GM21528 (cell line): Measurements from ENCODE around the gene RND2.

Experiments
- ATAC-seq: cut with Tn5 transposase; IDR thresholded peaks from one replicate; pipeline ENCODE4 v1.9.1; 2021; ENCODE audit warnings: mild to moderate bottlenecking, moderate library complexity; ENCODE audit not compliant: unreplicated experiment, low FRiP score

RND2 gene

DNA sequence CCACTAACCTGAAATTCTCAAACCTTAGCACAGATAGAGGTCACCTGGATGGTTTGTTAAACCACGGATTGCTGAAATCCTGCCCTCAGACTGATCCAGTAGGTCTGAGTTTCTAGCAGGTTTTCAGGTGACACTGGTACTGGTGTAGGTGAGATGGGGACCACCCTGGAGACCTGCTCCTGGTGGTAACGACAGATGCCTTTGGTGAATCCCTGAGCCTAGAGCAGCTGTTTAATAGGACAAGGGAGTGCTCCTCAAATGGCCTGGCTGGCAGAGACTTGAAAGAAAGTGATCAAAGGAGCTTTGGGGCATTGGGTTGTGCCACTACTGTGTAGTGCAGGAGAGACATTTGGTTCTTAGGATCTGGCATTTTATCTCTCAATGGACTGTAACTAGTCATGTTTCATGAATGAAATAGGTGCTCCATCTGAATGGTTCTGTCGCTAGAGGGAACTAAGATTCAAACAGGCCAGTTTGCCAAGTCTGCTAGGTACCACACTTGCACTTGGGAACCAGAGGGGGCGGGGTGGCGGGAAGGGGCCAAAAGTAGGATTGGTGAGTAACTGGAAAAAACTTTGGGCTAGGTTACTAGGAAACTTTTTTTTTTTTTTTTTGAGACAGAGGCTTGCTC, 21.4 kb upstream of the RND2 start:
- ATAC-seq, result no peak

DNA sequence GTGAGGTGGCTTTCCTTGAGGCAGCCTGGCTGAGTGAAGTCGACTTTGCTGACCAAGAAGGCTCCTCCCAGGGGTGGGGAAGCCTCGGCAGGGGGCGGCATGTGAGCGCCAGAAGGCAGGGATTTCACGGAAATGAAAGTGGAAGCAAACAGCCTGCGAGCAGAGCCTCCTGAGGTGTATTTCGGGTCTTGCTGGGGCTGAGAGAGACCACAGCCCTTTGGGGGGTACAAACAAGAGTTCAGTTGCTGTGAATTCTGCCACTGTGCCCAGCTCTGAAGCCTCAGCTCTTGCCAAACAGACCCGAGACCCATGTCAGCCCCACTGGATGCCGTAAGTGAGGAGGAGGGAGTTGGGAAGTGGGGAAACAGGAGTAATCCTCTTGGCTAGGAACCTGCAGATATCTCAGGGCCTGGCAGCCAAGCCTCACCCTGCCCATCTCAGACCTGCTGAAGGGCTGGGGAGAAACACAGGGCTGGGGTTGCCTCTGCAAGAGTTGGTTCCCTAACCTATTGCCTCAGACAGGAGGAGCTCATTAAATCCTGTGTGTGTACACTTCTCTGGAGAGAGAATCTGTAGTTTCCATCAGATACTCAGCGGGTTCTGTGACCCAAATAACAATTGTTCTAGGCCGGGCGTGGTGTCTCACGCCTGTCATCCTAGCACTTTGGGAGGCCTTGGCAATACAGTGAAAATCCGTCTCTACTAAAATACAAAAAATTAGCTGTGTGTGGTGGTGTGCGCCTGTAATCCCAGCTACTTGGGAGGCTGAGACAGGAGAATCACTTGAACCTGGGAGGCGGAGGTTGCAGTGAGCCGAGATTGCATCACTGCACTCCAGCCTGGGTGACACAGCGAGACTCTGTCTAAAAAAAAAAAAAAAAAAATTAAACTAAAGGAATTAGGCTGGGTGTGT, 18.1 kb upstream of the RND2 start, which contains the start of gene IFI35:
IFI35 (plus strand) TSS at position 146 of the 913 bp plus-strand sequence; CDS start at position 310, 164 bp downstream.
- no peak for ATAC-seq

DNA sequence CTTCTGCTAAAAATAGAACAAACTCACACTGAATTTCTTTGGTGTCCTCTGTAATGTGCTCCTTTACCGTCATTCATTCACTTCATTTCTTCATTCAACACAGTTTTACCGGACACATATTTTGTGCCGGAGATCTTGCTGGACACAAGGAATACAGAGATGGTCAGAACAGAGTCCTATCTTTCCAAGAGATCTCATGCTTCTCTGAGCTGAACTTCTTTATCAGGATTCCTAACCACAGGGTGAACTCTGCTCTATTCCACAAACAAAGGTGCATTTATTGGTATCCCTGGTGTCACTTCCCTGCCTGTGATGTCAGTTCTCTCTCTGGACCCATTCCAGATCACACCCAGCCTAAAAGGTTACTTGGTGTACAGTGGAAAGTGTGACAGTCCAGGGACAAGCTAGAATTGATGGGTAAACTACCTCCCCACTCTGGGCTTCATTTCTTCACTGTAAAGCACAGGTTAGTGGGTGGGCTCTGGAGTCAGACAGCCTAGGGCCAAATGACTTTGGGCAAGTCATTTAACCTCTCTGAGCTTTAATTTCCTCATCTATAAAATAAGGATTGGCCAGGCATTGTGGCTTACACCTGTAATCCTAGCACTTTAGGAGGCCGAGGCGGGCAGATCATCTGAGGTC, 14.2 kb upstream of the RND2 start:
- no peak for ATAC-seq

DNA sequence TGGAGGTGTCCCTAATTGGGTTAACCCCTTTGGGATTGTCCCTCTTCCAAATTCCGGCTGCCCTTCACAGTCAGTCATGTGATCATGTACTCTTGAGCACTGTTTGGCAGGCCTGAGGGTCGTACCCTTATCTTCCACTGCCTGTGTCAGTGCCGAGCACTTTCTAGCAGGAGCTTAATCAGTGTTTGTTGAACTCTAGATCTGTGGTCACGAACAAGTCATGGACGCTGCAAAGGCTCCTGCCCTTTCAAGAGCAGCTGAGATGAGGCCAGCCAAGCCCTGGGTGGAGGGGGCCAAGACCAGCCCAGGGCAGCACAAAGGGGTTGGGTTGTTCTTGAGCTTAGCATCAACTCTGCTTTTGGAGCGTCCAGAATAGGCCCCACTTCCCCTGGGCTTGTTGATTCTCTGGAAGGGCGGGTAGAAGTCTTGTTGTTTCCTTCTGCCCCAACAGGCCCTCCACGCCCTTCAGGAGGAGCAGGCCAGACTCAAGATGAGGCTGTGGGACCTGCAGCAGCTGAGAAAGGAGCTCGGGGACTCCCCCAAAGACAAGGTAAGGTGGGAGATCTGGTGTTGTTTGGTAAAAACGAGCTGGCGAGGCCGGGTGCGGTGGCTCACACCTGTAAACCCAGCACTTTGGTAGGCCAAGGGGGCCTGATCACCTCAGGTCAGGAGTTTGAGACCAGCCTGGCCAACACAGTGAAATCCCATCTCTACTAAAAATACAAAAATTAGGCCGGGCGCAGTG, 13.1 kb upstream of the RND2 start:
- no peak for ATAC-seq

DNA sequence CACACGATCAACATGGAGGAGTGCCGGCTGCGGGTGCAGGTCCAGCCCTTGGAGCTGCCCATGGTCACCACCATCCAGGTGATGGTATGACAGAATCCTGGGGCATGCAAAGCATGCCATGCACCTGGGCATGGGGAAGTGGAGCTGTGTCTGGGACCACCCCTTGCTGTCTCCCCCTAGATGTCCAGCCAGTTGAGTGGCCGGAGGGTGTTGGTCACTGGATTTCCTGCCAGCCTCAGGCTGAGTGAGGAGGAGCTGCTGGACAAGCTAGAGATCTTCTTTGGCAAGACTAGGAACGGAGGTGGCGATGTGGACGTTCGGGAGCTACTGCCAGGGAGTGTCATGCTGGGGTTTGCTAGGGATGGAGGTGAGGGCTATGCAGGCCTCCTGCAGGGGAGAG, 11.7 kb upstream of the RND2 start:
- no peak for ATAC-seq

DNA sequence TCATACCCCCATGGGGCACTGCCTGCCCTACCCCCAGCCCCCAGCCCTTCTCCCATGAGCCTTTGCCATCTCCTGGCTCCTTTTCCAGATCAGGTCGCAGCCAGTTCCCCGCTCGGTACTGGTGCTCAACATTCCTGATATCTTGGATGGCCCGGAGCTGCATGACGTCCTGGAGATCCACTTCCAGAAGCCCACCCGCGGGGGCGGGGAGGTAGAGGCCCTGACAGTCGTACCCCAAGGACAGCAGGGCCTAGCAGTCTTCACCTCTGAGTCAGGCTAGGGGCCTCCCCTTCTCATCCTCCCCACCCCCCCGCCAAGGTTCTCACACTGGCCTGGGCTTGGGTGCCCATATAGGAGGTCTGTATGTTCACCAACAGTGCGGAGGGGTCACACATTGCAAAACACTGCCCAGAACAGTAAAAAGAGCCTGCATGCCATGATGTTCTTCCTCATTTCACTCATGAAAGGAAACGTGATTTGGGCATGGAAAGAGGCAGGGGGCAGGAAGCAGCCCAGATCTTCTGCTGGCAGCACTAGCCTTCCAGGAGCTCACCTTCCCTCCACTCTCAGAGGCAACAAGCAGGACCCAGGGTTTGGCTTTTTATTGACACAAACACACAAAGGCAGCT, 10.9 kb upstream of the RND2 start:
- ATAC-seq, result no peak

DNA sequence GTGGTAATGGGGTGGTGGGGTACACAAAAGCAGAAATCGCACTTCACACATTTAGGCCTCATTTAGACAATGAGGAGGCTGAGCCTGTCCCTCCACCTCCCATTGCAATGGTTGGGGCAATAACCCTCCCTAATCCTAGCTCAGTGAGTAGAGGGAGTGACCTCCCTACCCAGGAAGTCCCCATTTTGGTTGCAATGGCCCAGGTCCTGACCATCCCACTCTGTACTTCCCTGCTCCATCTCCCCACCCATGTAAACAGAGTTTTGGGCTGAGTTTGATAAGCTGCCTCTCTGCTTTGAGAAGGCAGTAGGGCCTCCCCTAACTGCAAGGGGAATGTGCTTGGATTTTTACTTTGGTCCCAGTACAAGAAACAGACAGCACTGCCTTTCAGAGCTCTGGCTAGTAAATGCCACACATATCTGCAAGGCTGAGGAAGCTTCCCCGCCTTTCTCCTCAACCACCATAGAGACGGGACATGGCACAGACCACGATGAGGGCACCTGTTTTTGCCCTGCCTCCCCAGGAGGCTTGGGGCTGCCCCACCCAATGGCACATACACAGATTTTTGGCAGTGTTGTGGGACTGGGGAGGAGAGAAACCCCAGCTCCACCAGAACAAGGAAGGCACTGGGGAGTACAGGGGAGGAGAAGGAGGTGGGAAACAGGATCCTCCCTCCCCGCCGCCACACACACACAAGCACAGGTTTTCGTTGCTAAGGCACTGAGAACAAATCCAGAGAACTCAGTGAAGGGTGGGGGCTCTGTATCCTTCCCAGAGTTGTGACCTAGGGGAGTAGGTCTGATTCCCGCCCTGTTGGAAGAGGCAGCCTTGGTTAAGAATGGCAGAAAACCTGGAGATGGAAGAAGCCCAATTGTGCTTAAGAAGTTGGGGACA, 10.1 kb upstream of the RND2 start:
- ATAC-seq, result no peak

DNA sequence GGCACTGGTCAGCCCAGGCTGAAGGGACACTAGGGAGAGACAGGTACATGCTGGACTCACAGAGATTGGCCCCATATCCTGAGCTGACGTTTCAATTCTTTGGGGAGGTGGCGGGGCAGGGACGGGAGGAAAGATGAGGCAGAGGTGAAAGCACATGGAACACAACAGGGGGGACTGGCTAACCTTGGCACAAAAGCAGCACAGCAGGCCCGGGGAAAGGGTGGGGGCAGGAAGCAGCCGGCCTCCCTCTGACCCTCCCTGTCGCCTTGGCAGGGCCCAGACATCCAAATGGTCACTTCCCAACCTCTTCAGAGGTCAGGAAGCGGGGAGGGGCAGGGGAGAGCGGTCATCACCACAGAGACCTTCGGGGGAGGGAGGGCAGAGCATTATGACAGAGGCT, 9.5 kb upstream of the RND2 start:
- no peak for ATAC-seq

DNA sequence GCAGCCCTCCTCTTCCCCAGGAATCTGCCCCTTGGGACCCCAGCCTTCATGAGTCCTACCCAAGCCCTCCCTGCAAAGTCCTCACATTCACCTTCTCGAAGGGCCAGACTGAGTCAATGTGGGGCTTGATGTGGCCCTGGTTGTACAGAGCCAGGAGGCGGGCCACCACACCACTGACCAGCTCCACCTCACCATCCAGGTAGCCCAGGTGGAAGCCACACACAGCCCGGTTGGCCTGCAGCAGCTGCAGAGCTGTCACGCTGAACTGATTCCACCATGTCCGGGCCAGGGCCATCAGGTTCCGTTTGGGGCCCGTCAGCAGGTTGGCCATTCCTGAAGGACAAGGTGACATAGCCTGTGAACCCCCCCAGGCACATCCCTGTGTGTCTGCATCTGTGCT, 8.8 kb upstream of the RND2 start:
- no peak for ATAC-seq

DNA sequence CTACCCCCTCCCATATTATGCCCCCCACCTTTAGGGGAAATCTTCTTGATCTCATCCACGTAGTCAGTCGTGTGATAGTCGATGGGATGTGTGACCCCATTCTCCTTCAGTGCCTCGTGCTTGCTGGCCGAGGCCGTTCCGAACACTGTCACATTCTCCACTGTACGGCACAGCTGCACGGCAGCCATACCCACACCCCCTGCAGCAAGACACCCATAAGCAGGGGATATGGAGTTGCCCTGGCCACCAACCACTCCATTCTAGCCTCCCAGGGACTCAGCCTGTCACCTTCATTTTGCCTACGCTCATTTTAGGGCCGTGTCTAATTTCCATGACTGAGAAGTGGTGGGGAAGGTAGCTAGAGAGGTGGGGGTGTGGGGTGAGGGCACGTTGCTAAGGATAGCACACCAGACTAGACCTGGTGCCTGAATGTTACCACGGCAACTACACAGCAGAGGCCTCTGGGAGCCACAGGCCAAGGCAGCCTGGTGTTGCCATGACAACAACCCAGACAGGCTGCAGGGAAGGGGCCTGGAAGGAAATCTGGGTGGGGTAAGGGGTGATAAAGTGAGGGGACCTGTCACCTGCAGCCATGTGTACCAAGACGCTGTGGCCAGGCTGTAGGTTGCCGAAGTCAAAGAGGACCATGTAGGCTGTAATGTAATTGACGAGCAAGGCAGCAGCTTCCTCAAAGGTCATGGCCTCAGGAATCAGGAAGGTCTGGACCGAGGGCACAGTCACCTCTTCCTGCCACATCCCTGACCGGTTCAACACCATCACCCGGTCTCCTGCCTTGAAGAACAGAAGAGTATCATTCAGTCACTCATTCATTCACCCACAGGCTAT, 6.8 kb upstream of the RND2 start:
- ATAC-seq, result no peak

DNA sequence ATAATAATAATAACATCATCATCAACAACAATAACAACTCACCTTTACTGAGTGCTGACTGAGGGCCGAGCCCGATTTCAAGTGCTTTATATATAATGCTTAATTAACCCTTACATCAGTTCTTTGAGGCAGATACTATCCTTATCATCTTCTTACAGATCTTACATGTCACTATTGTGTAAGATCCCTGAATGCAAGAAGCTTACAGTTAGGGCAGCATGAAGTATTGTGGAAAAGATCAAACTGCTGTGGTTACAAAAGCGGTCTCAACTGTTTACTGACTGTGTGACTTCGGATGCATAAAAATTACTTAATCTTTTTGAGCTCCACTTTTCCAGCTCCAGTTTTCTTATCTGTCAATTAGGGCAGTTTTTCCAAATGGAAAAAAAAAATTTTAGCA, 6.1 kb upstream of the RND2 start:
- ATAC-seq, result no peak

DNA sequence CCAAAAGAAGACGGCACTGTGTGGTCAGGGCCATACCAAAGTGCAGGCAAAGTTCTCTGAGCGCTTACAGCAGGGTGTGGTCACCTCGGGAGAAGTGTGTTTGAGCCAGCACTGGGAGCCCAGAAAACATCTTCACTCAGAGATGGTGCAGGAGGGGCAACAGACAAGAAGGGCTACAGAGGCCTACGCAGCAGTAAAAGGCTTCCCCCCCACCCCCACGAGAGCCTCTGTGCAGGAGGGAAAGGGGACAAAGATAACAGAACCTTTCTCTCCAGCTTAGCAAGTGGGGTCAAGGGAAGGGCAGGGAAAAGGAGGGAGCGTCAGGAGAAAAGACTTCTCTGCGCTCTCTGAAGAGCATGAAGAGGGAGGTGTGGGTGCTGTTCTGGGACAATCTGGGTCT, 5.6 kb upstream of the RND2 start:
- no peak for ATAC-seq

DNA sequence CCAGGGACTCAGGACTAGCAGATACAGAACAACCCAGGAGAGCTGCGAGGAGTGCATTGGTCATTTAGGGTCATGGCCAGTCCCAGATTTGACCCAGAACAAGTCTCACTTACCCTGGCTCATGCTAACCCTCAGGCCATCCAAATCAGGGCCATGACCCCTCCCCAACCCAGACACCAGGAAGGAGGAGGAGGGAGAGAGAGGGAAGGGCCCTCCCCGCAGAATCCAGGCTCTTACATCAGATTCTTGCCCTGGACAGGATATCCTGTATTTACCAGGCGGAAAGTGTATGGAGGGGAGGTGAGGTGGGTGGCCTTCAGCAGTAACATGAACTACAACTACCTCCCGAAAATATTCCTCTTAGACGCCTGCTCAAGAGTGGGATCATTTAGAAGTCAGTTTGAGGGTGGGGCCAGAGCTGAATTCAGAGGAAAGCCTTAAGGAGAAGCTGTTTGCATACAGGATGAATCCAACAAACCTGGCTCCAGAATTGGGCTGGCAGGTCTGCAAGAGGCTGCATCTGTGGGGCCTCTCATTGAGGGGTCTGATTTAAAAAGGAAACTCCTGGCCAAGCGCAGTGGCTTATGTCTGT, 4.9 kb upstream of the RND2 start:
- ATAC-seq, result no peak

DNA sequence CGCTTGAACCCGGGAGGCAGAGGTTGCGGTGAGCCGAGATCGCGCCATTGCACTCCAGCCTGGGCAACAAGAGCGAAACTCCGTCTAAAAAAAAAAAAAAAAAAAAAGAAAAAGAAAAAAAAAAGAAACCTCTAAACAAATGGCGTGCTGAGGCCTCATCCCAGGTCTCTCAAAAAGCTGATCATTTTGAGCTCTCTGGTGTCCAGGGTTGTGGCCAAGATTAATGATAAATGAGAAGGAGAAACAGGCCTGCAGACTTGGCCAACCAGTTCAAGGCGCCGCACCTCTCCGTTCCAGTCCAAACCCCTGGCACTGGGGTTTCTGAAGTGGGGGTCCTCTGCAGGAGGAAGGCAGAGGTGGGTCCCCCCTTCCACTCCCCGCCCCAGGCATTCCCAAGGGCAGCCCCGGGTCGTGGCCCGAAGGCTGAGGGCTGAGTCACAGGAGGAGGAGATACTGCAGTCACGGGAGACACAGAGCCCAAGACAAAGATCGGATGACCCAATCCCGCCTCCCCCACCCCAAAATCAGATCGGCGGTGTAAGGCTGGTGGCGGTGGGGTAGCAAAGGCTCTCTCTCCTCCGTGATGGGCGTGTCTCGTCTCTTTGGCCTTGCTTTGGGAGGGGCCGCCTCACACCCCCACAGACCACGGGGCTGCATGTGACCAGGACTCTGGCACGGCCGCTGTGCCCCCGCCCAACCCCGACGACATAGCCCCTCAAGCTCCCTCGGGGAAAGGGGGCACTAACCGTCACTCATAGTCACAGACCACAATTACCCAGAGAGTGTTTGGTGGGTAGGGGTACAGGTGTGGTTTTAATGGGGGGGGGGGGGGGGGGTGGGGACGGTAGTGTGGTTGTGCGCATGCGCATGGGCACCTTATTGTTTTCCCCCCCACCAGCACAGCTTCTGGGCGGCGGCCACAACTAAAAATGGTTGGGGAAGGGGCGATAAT, 4.0 kb upstream of the RND2 start:
- ATAC-seq, result no peak

DNA sequence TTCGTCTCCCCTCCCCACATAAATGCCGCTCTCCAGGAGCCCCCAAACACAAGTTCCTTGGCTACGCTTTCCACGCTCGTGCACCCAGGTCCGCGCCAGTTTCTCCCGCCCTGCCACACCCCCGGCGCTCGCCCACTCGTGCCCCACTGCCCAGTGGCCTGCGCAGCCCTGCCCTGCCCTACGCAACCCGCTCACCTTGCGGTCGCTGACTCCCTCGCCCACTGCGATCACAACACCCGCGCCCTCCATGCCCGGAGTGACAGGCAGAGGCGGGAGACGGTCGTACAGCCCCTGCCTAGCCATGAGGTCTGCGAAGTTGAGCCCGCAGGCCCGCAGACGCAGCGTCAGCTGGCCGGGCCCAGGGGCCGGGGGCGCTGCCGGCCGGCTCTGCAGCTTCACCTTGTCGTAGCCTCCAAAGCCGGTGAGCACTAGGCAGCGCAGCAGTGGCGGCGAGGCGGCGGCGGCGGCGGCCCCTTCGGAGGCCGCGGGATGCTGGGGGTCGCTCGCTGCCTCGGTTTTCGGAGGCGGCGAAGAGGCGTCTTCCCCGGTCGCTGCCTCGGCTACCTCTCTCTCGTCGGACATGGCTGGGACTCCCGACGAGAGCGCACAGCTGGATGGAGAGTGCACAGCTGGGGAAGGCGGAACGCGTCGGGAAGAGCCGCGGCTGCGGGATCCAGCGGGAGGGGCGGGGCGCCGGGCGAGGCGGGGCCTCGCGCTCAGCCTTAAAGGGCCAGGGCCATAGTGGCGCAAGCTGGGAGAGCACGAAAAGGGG, 3.1 kb upstream of the RND2 start, which contains the start of gene VAT1:
VAT1 (minus strand) TSS at position 645 of the 772 bp plus-strand sequence; CDS start at position 582, 63 bp downstream.
- ATAC-seq, result no peak

DNA sequence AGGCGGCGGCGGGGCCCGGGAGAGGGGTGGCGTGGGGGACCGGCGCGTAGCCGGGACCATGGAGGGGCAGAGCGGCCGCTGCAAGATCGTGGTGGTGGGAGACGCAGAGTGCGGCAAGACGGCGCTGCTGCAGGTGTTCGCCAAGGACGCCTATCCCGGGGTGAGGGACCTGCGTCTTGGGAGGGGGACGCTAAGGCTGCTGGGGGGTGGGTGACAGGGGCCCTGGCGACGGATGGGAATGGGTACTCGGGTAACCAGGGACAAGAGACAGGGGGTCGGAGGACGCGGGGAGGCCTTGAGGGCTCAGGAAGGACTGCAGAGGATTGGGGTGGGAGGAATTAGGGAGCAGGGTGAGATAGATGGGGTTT, 243 bp downstream of the RND2 start:
- ATAC-seq, result no peak
